MM.1S (cell line): ENCODE measurements around the gene TMEM150A.

Experiments
- DNase-seq: peaks from one replicate; pipeline ENCODE4 v3.0.0-alpha.2; 2015
- H2AFZ ChIP-seq: fragments of 300-600 bp; sonication (generic); 2 replicates; pipeline ENCODE4 v1.6.0; 2016; ENCODE audit warnings: antibody characterized with exemption, low read length
- H3F3A ChIP-seq: fragments of 300-600 bp; sonication (generic); 2 replicates; pipeline ENCODE4 v1.6.1; 2016; ENCODE audit warnings: mild to moderate bottlenecking, antibody characterized with exemption, low read length, moderate library complexity, mixed read lengths; ENCODE audit not compliant: insufficient read depth
- H3K27ac ChIP-seq: fragments of 300-600 bp; sonication (generic); 2 replicates; pipeline ENCODE4 v1.5.1; 2016; ENCODE audit warnings: mild to moderate bottlenecking, low read length
- H3K27me3 ChIP-seq: fragments of 300-600 bp; sonication (generic); replicated peaks from 2 replicates; pipeline ENCODE4 v1.6.0; 2016; ENCODE audit warnings: low read length; ENCODE audit not compliant: insufficient read depth
- H3K36me3 ChIP-seq: fragments of 300-600 bp; sonication (generic); replicated peaks from 2 replicates; pipeline ENCODE4 v1.6.1; 2016; ENCODE audit warnings: mild to moderate bottlenecking, low read length, mixed read lengths; ENCODE audit not compliant: insufficient read depth
- H3K4me1 ChIP-seq: fragments of 300-600 bp; sonication (generic); 2 replicates; pipeline ENCODE4 v1.6.1; 2016; ENCODE audit warnings: low read length, mixed read lengths
- H3K4me2 ChIP-seq: fragments of 300-600 bp; sonication (generic); 2 replicates; pipeline ENCODE4 v1.6.0; 2016; ENCODE audit warnings: low read depth, low read length
- H3K4me3 ChIP-seq: fragments of 300-600 bp; sonication (generic); 2 replicates; pipeline ENCODE4 v1.5.1; 2016; ENCODE audit warnings: low read length, mixed read lengths
- H3K79me2 ChIP-seq: fragments of 300-600 bp; sonication (generic); 2 replicates; pipeline ENCODE4 v1.6.1; 2016; ENCODE audit warnings: mixed run types, low read length, mixed read lengths
- H3K9ac ChIP-seq: fragments of 300-600 bp; sonication (generic); 2 replicates; pipeline ENCODE4 v1.6.1; 2016; ENCODE audit warnings: low read length, mixed read lengths
- H3K9me2 ChIP-seq: fragments of 300-600 bp; sonication (generic); replicated peaks from 2 replicates; pipeline ENCODE4 v1.6.1; 2016; ENCODE audit warnings: mild to moderate bottlenecking, low read length, mixed read lengths; ENCODE audit not compliant: insufficient read depth
- H3K9me3 ChIP-seq: fragments of 300-600 bp; sonication (generic); replicated peaks from 2 replicates; pipeline ENCODE4 v1.6.1; 2016; ENCODE audit warnings: mild to moderate bottlenecking, low read length, mixed read lengths; ENCODE audit not compliant: insufficient read depth
- H4K20me1 ChIP-seq: fragments of 300-600 bp; sonication (generic); 2 replicates; pipeline ENCODE4 v1.6.1; 2016; ENCODE audit warnings: mild to moderate bottlenecking, low read length, moderate library complexity, mixed read lengths; ENCODE audit not compliant: insufficient read depth
- EZH2 ChIP-seq: fragments of 300-600 bp; sonication (generic); optimal IDR thresholded peaks from 2 replicates; pipeline ENCODE3; 2017; ENCODE audit warnings: low read depth, mild to moderate bottlenecking, antibody characterized with exemption, low read length, mixed read lengths
- EZH2phosphoT487 ChIP-seq: fragments of 300-600 bp; sonication (generic); IDR thresholded peaks from 2 replicates; pipeline ENCODE4 v1.6.1; 2018; ENCODE audit warnings: antibody characterized with exemption, low read length
- TF ChIP-seq, protein P1 (sequence below): fragments of 300-600 bp; sonication (generic); IDR thresholded peaks from 2 replicates; pipeline ENCODE4 v1.5.1; 2016; ENCODE audit warnings: antibody characterized with exemption, low read length, mixed read lengths

TMEM150A gene

DNA sequence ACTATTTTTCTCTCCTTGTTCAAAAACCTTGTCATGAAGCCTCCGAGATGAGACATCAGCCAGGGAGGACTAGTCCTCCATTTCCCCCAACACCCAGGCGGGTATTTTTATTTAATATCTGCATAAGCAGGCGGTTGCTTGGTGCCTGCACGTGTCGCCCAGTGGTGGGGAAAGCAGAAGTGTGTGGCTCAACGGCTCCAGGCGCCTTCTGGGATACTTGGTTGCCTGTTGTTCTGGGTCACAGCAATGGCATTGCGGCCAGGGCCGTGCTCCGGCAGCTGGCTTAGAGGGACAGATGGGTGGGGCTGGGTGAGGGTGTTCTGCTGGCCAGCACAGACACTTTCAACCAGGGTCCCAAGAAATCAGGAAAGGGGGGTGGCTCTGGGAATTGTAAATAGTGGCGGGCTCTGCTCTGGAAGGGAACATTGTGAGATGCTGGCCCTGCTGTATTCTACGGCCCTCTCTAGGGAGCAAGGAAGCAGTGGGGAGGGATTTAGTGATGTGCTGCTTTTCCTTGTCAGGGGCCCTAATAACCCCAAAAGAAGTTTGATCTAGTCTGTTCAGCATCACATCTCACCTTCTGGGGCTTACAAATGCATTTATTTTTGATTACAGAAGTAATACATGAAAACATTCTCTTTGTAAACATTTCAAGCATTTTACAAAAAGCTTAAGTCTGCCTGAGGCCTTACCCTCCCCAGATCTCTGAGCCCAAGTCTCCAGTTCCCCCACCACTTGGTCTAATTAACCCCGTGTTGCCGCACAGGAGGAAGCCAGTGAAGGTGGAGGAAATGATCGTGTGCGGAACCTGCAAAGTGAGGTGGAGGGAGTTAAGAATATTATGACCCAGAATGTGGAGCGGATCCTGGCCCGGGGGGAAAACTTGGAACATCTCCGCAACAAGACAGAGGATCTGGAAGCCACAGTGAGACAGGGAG, 24.0 kb downstream of the TMEM150A start:
- no peak for TF ChIP-seq EZH2
- no peak for TF ChIP-seq EZH2phosphoT487
- TF ChIP-seq, protein P1, sequence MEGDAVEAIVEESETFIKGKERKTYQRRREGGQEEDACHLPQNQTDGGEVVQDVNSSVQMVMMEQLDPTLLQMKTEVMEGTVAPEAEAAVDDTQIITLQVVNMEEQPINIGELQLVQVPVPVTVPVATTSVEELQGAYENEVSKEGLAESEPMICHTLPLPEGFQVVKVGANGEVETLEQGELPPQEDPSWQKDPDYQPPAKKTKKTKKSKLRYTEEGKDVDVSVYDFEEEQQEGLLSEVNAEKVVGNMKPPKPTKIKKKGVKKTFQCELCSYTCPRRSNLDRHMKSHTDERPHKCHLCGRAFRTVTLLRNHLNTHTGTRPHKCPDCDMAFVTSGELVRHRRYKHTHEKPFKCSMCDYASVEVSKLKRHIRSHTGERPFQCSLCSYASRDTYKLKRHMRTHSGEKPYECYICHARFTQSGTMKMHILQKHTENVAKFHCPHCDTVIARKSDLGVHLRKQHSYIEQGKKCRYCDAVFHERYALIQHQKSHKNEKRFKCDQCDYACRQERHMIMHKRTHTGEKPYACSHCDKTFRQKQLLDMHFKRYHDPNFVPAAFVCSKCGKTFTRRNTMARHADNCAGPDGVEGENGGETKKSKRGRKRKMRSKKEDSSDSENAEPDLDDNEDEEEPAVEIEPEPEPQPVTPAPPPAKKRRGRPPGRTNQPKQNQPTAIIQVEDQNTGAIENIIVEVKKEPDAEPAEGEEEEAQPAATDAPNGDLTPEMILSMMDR = no peak
- Histone ChIP-seq H3K79me2 (peaks cover 32% of the 10 kb centered on the region), H3K4me1 (peaks cover 11% of the 10 kb centered on the region; the same call in 1 of the 2 replicates), H3K36me3 (0 out of 2 replicates have a peak, but pooled peaks cover 5% of the 10 kb centered on the region), H2AFZ (peak overlapping the region; percentile 64), H4K20me1 (no peaks in the 10 kb centered on the region), H3K9me2 (no peaks in the 10 kb centered on the region), H3K27ac (peak overlapping the region; percentile 47; the same call in 1 of the 2 replicates), H3K4me3 (peak overlapping the region; percentile 75), H3K4me2 (peak overlapping the region; percentile 67), H3F3A (no peaks in the 10 kb centered on the region), H3K9me3 (no peaks in the 10 kb centered on the region), H3K27me3 (no peaks in the 10 kb centered on the region), H3K9ac (peak overlapping the region; percentile 64)
- DNase-seq = no peak

DNA sequence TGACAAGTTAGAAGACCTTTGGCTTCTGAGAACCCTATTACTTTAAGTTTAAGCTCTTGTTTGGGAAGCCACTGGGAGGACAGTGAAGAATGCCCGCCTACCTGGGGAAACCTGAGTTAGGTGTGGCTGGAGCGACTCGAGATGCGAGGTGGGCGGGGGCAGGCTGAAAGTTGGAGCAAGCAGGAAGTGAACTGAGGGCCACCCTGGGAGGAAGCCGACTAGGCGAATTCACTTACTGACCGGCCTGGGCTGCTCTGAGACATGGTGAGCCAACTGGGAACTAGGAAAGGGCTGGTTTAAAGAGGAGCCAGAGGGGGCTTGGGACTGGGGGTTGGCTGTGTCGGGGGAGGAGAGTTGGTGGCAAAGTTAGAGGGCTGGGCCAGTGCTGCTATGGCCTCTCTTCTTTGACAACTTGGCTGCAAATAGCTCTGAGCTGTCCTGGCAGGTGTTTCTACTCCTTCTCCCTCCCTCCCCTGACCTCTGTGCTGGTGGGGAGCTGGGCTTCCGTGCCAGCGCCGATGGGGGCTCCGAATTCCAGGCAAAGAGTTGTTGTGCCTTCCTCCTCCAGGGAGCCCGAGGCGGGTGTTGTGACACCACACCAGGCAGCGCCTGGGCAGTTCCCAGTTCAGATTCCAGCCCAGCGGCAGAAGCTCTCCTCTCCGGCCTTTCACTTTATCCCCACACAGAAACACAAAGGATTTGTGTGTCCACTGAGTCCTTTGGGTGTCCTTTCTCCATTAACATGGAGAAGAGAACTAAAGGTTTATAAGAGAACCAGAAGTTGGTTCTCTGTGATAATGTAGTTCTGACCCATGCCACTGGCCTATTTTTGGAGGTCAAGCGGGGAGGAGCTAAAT, 24.9 kb downstream of the TMEM150A start, which contains the start of gene VAMP8:
TSS of gene VAMP8 (plus strand) at position 201 of the 857 bp plus-strand sequence. CDS start at position 262, 61 bp downstream.
- Histone ChIP-seq H3K4me3 (peak within 1 kb of the TSS; percentile 75), H3K79me2 (peaks cover 32% of the 10 kb centered on the region), H3K9me2 (no peaks in the 10 kb centered on the region), H4K20me1 (no peaks in the 10 kb centered on the region), H3K27ac (peak within 1 kb of the TSS; percentile 47; the same call in 1 of the 2 replicates), H3K9me3 (no peaks in the 10 kb centered on the region), H2AFZ (peak within 1 kb of the TSS; percentile 64), H3K4me1 (peaks cover 11% of the 10 kb centered on the region; the same call in 1 of the 2 replicates), H3K36me3 (0 out of 2 replicates have a peak, but pooled peaks cover 5% of the 10 kb centered on the region), H3F3A (no peaks in the 10 kb centered on the region), H3K4me2 (peak within 1 kb of the TSS; percentile 67), H3K9ac (peak within 1 kb of the TSS; percentile 64), H3K27me3 (peaks cover 2% of the 10 kb centered on the region; the same call in 1 of the 2 replicates)
- DNase-seq = peak; percentile 80
- TF ChIP-seq, protein P1 = no peak
- TF ChIP-seq EZH2 = no peak
- TF ChIP-seq EZH2phosphoT487 = no peak

DNA sequence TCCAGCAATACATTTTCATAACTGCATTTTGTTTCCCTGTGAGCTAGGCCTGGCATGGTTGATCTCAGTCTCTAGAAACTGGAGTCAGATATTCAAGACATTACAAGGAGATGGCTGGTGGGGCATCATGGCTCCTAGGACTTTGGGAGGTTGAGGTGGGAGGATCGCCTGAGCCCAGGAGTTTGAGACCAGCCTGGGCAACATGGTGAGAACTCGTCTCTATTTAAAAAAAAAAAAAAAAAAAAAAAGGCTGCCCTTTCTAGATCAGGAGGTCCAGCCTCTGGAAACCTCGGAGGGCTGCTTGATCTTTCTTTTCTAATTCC, 25.5 kb downstream of the TMEM150A start:
- Histone ChIP-seq H3K36me3 (0 out of 2 replicates have a peak, but pooled peaks cover 5% of the 10 kb centered on the region), H3K4me2 (peak overlapping the region; percentile 67), H3K9me3 (no peaks in the 10 kb centered on the region), H3K27me3 (peaks cover 4% of the 10 kb centered on the region; the same call in 1 of the 2 replicates), H3K79me2 (peaks cover 32% of the 10 kb centered on the region), H3K27ac (no peak overlapping the region), H3K4me1 (peaks cover 11% of the 10 kb centered on the region; the same call in 1 of the 2 replicates), H2AFZ (peak overlapping the region; percentile 64), H3K9ac (peak overlapping the region; percentile 64; the same call in 1 of the 2 replicates), H4K20me1 (no peaks in the 10 kb centered on the region), H3F3A (no peaks in the 10 kb centered on the region), H3K9me2 (no peaks in the 10 kb centered on the region), H3K4me3 (peak overlapping the region; percentile 75)
- DNase-seq = no peak
- TF ChIP-seq EZH2 = no peak
- TF ChIP-seq, protein P1 = no peak
- TF ChIP-seq EZH2phosphoT487 = no peak
